KMS-11 (cell line): ENCODE measurements around the gene RBM44.
"Not testable (repeated sequence)": the region's sequence is repeated elsewhere in the genome, so short reads cannot be mapped to it uniquely, and the experiment has no call there.

Experiments used
- H2AFZ ChIP-seq: fragments of 200-600 bp; sonication (generic); 2 replicates; pipeline ENCODE4 v1.6.1; 2016; ENCODE audit warnings: antibody characterized with exemption, mixed run types, low read depth
- H3K27ac ChIP-seq: fragments of 200-600 bp; sonication (generic); 2 replicates; pipeline ENCODE4 v1.6.1; 2016; ENCODE audit warnings: mild to moderate bottlenecking, mixed run types
- H3K27me3 ChIP-seq: fragments of 200-600 bp; sonication (generic); 2 replicates; pipeline ENCODE4 v1.6.1; 2017; ENCODE audit warnings: mild to moderate bottlenecking, low read depth, mixed run types, moderate library complexity; ENCODE audit not compliant: insufficient read depth
- H3K36me3 ChIP-seq: fragments of 200-600 bp; sonication (generic); 2 replicates; pipeline ENCODE4 v1.6.1; 2017; ENCODE audit warnings: mild to moderate bottlenecking, mixed run types; ENCODE audit not compliant: insufficient read depth
- H3K4me1 ChIP-seq: fragments of 200-600 bp; sonication (generic); 2 replicates; pipeline ENCODE4 v1.6.1; 2016; ENCODE audit warnings: mild to moderate bottlenecking, low read depth, mixed run types; ENCODE audit not compliant: poor library complexity, severe bottlenecking
- H3K4me2 ChIP-seq: fragments of 200-600 bp; sonication (generic); 2 replicates; pipeline ENCODE4 v1.7.0; 2016; ENCODE audit warnings: mild to moderate bottlenecking, mixed run types
- H3K4me3 ChIP-seq: fragments of 200-600 bp; sonication (generic); IDR thresholded peaks from 2 replicates; pipeline ENCODE4 v1.6.1; 2017; ENCODE audit warnings: low read depth, low read length, mixed read lengths; ENCODE audit not compliant: insufficient read depth
- H3K79me2 ChIP-seq: fragments of 200-600 bp; sonication (generic); 2 replicates; pipeline ENCODE4 v1.6.1; 2016; ENCODE audit warnings: low read depth, mixed run types; ENCODE audit not compliant: insufficient read depth
- H3K9ac ChIP-seq: fragments of 200-600 bp; sonication (generic); 2 replicates; pipeline ENCODE4 v1.6.1; 2016; ENCODE audit warnings: mild to moderate bottlenecking, mixed run types
- H4K20me1 ChIP-seq: fragments of 200-600 bp; sonication (generic); 2 replicates; pipeline ENCODE4 v1.6.1; 2016; ENCODE audit warnings: mild to moderate bottlenecking, mixed run types; ENCODE audit not compliant: insufficient read depth
- CTCF ChIP-seq: fragments of 200-600 bp; sonication (generic); conservative IDR thresholded peaks from 2 replicates; pipeline ENCODE4 v1.6.1; 2017; ENCODE audit warnings: low read depth, mild to moderate bottlenecking, antibody characterized with exemption, low read length, moderate library complexity, mixed read lengths

RBM44 gene

GRCh38 chr2:237841051-237841450 lies 42.5 kb downstream of the RBM44 start:
- no peak for TF ChIP-seq CTCF
- no peaks in the 10 kb centered on the region for H4K20me1 ChIP-seq
- H3K27ac ChIP-seq, result no peak overlapping the region
- no peaks in the 10 kb centered on the region for H3K27me3 ChIP-seq
- H3K4me1 ChIP-seq, result no peaks in the 10 kb centered on the region
- no peak overlapping the region for H3K4me3 ChIP-seq
- no peaks in the 10 kb centered on the region for H3K36me3 ChIP-seq
- H3K9ac ChIP-seq, result no peak overlapping the region
- H3K4me2 ChIP-seq, result no peak overlapping the region
- H2AFZ ChIP-seq, result no peak overlapping the region
- H3K79me2 ChIP-seq, result no peaks in the 10 kb centered on the region

GRCh38 chr2:237848940-237849339 lies 50.4 kb downstream of the RBM44 start:
- H4K20me1 ChIP-seq, H3K4me3 ChIP-seq, H3K27me3 ChIP-seq, H3K27ac ChIP-seq, H2AFZ ChIP-seq, H3K36me3 ChIP-seq, H3K79me2 ChIP-seq, H3K4me1 ChIP-seq, H3K4me2 ChIP-seq, H3K9ac ChIP-seq: not testable (repeated sequence)

- H3K36me3 ChIP-seq, result no peaks in the 10 kb centered on the region
- H3K79me2 ChIP-seq, result no peaks in the 10 kb centered on the region
- H3K9ac ChIP-seq, result no peak overlapping the region
- H3K4me3 ChIP-seq, result no peak overlapping the region
- H4K20me1 ChIP-seq, result no peaks in the 10 kb centered on the region
- no peak for TF ChIP-seq CTCF
- no peak overlapping the region for H2AFZ ChIP-seq
- H3K27me3 ChIP-seq, result no peaks in the 10 kb centered on the region
- no peak overlapping the region for H3K27ac ChIP-seq
- H3K4me1 ChIP-seq, result peaks cover 6% of the 10 kb centered on the region
- H3K4me2 ChIP-seq, result no peak overlapping the region
Measured at GRCh38 chr2:237854295-237854694, 55.7 kb downstream of the RBM44 start.

DNA sequence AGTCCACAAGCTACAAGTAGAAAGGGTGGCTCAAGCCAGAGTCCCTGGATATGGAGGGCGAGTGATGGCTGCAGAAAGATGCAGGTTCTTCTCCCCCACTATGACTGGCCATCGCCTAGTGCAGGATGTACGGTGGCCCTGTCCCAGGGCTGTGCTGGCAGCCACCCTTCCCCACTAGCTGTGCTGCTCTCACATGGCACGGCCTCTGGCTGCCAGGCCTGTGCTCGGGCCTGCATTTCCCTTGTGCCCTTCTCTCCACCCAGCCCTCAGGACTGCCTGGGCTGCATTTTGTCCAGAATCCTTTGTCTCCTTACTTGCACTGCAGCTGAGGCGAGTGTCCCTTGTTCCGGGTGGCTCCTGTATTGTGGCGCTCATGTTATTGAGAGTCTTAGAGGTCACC lies 59.2 kb downstream of the RBM44 start:
- H3K36me3 ChIP-seq, result no peaks in the 10 kb centered on the region
- no peak overlapping the region for H3K4me2 ChIP-seq
- TF ChIP-seq CTCF, result no peak
- peaks cover 6% of the 10 kb centered on the region for H3K4me1 ChIP-seq
- no peak overlapping the region for H3K27ac ChIP-seq
- H2AFZ ChIP-seq, result no peak overlapping the region
- H3K27me3 ChIP-seq, result no peaks in the 10 kb centered on the region
- H3K9ac ChIP-seq, result no peak overlapping the region
- H4K20me1 ChIP-seq, result no peaks in the 10 kb centered on the region
- no peaks in the 10 kb centered on the region for H3K79me2 ChIP-seq
- H3K4me3 ChIP-seq, result no peak overlapping the region

DNA sequence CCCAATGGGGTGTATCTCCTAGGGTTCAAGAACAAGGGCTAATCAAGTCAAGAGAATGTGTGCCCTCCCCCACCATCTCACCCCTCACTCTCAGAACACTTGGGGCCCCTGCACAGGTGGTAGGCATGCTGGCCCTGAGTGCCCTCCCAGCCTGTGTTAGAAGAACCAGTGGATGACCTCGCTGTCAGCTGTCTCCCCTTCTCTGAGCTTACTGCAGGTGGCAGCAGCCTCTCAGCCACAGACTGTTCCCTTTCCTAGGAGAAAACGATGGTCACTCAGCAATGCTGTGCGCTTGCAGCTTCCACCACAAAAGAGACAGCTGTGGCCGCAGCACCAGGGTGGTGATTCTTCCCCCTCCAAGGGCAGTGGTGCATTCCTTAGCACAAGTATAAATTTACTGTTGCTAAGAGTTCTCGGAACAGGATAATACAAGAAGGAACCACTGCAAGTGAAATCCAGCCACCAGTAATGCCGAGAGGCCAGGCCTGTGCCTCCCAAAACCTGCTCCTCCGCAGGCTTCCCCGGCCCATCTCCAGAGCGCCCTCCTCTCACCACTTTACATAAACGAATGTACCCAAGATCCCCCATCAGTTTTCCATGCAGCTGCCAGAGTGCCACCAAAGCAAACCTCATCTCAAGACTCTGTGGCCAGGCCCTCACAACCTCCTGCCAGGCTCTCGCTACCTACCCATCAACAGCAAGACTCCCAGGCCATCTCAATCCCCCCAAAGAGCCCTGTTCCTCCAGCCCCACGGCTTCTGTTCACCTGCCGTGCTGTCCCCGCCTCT lies 59.9 kb downstream of the RBM44 start:
- no peaks in the 10 kb centered on the region for H3K36me3 ChIP-seq
- no peak overlapping the region for H3K9ac ChIP-seq
- no peak overlapping the region for H3K4me3 ChIP-seq
- no peak overlapping the region for H2AFZ ChIP-seq
- TF ChIP-seq CTCF, result peak; percentile 49
- H3K79me2 ChIP-seq, result no peaks in the 10 kb centered on the region
- no peak overlapping the region for H3K4me2 ChIP-seq
- no peak overlapping the region for H3K27ac ChIP-seq
- H4K20me1 ChIP-seq, result no peaks in the 10 kb centered on the region
- no peaks in the 10 kb centered on the region for H3K27me3 ChIP-seq
- peaks cover 6% of the 10 kb centered on the region for H3K4me1 ChIP-seq
